GM19397 (cell line): ENCODE data around the gene TIPIN.
"Not testable (repeated sequence)": the region's sequence is repeated elsewhere in the genome, so short reads cannot be mapped to it uniquely, and the experiment has no call there.

ENCODE experiments used
- ATAC-seq: cut with Tn5 transposase; IDR thresholded peaks from one replicate; pipeline ENCODE4 v1.9.1; 2021; ENCODE audit warnings: mild to moderate bottlenecking, moderate library complexity; ENCODE audit not compliant: unreplicated experiment

TIPIN gene

GRCh38 chr15:66386204-66387123, 30.0 kb upstream of the TIPIN start, which contains the start of gene MAP2K1:
Gene MAP2K1 (plus strand): TSS chr15:66386912. CDS start chr15:66387348, 436 bp downstream.
- peak; percentile 82 for ATAC-seq

DNA sequence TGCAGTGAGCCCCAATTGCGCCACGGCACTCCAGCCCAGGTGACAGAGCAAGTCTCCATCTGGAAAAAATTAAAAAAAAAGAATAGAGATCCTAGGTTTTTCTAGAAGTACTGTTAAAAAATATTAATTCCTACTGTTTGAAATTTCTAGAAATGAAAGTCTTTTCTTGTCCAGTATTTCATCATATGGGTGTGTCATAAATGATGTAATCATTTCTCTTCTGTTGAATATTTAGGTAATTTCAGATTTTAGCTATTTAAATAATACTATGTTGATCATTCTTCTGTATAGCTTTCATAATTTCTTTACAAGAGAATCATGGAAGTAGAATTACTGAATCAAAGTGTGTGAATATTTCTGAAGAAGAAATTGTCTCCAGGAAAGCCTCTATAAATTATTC, 24.9 kb upstream of the TIPIN start:
- not testable (repeated sequence) for ATAC-seq

DNA sequence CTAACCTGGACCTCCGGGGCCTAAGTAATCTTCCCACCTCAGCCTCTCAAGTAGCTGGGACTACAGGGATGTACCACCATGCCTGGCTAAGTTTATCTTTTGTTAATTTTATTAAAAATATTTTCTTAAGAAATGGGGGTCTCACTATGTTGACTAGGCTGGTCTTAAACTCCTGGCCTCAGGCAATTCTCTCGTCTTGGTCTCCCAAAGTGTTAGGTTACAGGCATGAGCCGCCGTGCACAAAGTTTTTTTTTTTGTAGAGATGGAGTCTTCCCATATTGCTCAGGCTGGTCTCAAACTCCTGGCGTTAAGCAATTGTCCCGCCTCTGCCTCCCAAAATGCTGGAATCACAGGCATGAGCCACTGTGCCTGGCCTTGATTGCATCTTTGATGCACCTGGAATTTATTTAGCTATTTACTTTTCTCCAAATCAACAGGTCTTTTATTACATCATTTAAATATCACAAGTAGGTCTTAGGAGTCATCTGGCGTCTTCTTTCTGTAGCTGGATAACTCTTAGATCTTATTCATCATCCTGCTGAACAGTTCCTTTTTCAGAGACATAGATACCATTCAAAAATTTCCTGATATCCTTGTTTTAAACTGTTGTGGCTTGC, 22.4 kb upstream of the TIPIN start:
- ATAC-seq: no peak

GRCh38 chr15:66374179-66374578, 17.7 kb upstream of the TIPIN start:
- ATAC-seq: no peak

DNA sequence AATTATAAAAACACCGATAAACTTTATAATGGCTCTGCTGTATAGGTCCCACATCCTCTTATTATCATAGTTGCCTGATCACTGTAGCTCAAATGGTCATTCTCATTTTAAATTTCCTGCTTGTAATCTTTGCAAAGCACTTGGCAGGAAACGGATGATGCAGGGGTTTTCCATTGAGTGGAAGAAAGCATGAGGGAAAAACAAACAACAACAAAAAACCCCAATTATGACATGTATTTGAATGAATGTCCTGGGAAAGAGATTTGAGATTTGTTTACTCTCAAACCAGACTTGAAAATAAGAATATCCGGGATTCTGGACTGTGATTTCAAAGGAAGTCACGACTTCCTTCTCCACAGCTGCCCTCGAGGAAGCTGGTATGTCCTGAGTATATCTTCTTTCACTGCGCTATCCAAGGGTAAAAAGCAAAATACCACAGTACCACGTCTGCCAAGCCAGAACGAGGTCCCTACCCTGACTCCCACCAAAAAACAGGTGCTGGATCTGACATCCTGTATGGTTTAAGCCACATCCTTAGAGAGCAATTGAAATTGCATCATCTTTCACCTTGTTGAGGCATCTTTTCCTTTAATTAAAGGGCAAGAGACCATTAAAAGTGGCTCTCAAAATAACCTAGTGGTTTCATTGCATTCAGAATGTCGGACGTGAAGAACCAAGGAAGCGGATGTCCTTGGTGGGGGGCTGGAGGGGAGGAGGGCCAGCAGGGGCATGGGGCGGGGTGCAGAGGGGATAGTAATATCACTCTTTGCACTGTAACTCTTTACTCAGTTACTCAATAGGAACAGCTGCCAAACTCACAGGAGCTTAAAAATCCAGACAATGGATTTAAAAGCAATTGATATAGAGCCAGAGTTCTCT, 13.5 kb upstream of the TIPIN start:
- ATAC-seq: no peak

DNA sequence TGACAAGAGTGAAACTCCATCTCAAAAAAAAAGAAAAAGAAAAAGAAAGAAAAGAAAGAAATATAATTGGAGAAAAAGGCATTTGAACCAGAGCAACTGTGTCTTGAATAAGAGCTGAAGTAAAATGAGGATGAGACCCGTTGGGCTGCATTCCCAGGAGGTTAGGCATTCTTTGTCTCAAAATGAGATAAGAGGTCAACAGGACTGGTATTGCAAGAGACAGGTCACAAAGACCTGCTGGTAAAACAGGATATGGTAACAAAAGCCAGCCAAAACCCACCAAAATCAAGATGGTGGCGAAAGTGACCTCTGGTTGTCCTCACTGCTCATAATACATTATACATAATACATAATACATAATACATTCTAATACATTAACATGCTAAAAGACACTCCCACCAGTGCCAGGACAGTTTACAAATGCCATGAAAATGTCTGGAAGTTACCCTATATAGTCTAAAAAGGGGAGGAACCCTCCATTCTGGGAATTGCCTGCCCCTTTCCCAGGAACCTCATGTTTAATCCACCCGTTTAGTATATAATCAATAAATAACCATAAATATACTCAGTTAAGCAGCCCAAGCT, 8.6 kb upstream of the TIPIN start:
- ATAC-seq: no peak

DNA sequence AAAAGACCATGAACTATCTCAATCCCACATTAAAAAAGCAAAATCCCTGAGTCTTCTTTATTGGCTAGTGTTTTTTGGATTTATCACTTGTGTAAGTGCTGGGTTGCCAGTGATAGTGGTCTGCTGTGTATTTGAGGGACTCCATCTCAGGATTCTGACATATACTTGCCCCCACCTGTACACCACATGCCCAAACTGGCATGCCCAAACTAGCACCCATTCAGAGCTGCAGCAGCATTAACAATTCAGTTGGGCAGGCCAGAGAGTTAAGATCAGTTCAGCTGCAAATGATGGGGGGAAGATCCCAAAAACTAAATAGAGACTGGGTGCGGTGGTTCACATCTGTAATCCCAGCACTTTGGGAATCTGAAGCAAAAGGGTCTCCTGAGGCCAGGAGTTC, 6.3 kb upstream of the TIPIN start:
- no peak for ATAC-seq

DNA sequence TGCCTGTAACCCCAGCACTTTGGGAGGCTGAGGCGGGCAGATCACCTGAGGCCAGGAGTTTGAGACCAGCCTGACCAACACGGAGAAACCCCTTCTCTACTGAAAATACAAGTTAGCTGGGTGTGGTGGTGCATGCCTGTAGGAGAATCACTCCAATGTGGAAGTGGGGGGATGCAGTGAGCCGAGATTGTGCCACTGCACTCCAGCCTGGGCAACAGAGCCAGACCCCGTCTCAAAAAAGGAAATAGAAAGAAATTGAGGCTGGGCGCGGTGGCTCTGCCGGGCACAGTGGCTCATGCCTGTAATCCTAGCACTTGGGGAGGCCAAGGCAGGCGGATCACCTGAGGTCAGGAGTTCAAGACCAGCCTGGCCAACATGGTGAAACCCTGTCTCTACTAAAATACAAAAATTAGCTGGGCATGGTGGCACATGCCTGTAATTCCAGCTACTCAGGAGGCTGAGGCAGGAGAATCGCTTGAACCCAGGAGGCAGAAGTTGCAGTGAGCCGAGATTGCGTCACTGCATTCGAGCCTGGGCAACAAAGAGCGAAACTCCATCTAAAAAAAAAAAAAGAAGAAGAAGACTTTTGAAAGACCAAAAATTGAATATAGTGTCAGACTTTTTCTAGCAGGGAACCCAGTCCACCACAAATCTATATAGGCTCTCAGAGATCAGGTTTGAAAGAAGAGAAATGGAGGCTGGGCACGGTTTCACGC, 5.4 kb upstream of the TIPIN start:
- not testable (repeated sequence) for ATAC-seq

- ATAC-seq: no peak
These were observed 3.3 kb upstream of the TIPIN start for GRCh38 chr15:66359740-66360139.

GRCh38 chr15:66356077-66356358, 467 bp downstream of the TIPIN start:
- no peak for ATAC-seq

- not testable (repeated sequence) for ATAC-seq
These were observed 8.0 kb downstream of the TIPIN start for GRCh38 chr15:66348530-66348929.

DNA sequence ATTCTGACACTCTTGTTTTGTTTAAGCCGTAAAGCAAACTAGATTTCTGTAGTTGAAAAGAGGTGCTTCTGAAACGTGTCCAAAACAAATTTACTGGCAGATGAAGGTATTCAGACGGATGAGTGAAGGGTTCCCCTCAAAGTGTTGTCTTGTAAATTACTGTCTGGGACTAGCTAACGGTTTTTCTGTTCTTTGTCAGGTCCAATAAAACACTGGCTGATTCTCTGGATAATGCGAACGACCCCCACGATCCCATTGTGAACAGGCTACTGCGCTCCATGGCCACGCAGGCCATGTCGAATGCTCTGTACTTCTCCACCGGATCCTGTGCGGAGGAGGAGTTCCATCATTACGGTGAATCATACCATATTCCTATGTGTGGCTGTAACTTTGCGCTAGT, 27.7 kb downstream of the TIPIN start:
- ATAC-seq: no peak

- no peak for ATAC-seq
These were observed 28.7 kb downstream of the TIPIN start for GRCh38 chr15:66327736-66328135.

DNA sequence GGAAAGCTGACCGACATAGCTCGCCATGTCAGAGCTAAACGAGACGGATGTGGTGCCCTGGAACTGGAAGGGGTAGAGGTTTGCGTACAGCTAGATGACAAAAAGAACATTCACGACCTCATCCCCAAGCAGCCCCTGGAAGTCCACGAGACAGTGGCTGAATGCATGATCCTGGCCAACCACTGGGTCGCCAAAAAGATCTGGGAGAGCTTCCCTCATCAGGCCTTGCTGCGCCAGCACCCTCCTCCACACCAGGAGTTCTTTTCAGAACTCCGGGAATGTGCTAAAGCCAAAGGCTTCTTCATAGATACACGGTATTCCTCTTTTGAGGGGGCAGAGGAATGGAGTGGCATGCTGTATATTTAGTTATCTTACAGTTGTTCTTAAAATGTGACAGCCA, 30.4 kb downstream of the TIPIN start:
- no peak for ATAC-seq

- no peak for ATAC-seq
These were observed 33.1 kb downstream of the TIPIN start for GRCh38 chr15:66323312-66323928.

- no peak for ATAC-seq
These were observed 44.3 kb downstream of the TIPIN start for GRCh38 chr15:66312144-66312543.

DNA sequence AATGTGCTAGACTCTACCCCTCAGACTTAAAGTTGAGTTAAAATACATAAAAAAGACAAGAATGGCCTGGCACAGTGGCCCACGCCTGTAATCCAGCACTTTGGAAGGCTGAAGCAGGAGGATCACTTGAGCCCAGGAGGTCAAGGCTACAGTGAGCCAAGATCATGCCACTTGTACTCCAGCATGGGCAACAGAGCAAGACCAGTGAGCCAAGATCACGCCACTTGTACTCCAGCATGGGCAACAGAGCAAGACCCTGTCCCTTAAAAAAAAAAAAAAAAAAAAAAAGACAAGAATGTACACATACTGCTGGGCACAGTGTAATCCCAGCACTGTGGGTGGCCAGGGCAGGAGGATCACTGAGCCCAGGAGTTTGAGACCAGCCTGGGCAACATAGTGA, 45.7 kb downstream of the TIPIN start:
- no peak for ATAC-seq

DNA sequence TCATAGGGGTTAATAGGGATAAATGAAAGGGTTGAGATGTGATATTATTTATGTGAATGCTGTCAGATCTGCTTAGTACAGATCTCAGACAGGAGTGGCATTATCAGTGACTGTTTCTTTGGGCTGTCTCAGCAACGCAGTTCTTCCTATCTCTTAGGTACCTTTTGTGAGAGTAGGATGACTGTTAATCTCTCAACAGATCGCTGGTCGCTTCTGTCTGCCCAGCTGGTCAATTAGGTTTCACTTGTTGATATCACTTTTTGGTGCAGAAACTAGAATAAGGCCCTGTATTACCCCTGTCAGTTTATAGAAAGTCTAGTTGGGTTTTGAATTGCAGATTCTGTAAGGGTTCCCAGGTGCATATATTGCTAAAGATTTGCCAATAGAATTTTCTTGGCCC, 46.7 kb downstream of the TIPIN start:
- ATAC-seq: no peak

DNA sequence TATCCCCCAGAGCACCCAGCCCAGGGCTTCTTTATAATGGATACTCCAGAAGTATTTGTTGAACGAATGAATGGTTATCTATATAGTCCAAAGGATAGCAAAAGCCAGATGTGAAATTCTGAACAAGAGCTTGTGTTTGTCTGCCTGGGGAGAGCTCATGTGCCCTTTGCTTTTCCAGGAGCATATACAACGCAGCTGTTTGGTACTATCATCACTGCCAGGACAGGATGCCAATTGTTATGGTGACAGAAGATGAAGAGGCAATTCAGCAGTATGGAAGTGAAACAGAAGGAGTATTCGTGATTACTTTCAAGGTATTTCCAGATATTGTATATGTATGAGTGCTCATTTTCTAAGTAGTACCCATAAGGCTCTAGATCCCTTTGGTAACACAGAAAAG, 48.0 kb downstream of the TIPIN start:
- no peak for ATAC-seq

GRCh38 chr15:66306381-66306780, 50.1 kb downstream of the TIPIN start:
- ATAC-seq: no peak
